Measurements from ENCODE around the gene RNF26.

GRCh38 chr11:119309411-119309810, 24.9 kb upstream of the RNF26 start:
- TF ChIP-seq POLR2AphosphoS5 (IDR thresholded peaks at IDR 0.05; ENCODE audit: low read depth, low read length) = no peak
- no peak for TF ChIP-seq TAF1 (IDR thresholded peaks at IDR 0.05; ENCODE audit: low read depth, low read length)
